BLaER1 treated with 17β-estradiol and CSF1 and Interleukin-3, amounts not matched to agents 10 nM and 100 nM (cell line): ENCODE measurements around the gene CCDC200.
"Not testable (repeated sequence)": the region's sequence is repeated elsewhere in the genome, so short reads cannot be mapped to it uniquely, and the experiment has no call there.

Experiments
- H3K27ac ChIP-seq, 11 experiments: shearing (Covaris generic); formaldehyde crosslinking; 2 replicates each; pipeline ENCODE4 v1.8.1; 2022
- H3K27me3 ChIP-seq, 11 experiments: shearing (Covaris generic); formaldehyde crosslinking; 2 replicates each; pipeline ENCODE4 v1.8.1; 2022
- H3K36me3 ChIP-seq, 11 experiments: shearing (Covaris generic); formaldehyde crosslinking; 2 replicates each; pipeline ENCODE4 v1.8.1; 2022
- H3K4me1 ChIP-seq, 10 experiments: shearing (Covaris generic); formaldehyde crosslinking; 2 replicates each; pipeline ENCODE4 v1.8.1; 2022
- H3K4me2 ChIP-seq, 11 experiments: shearing (Covaris generic); formaldehyde crosslinking; 2 replicates each; pipeline ENCODE4 v1.8.1; 2022
- H3K4me3 ChIP-seq, 10 experiments: shearing (Covaris generic); formaldehyde crosslinking; 2 replicates each; pipeline ENCODE4 v1.8.1; 2022
- H3K9ac ChIP-seq, 11 experiments: shearing (Covaris generic); formaldehyde crosslinking; 2 replicates each; pipeline ENCODE4 v1.8.1; 2022
- H3K9me3 ChIP-seq, 11 experiments: shearing (Covaris generic); formaldehyde crosslinking; replicated peaks in 1 of 11; 2 replicates each; pipeline ENCODE4 v1.8.1; 2022
- H4K20me1 ChIP-seq, 11 experiments: shearing (Covaris generic); formaldehyde crosslinking; 2 replicates each; pipeline ENCODE4 v1.8.1; 2022
- Cebpa-rat ChIP-seq, 11 experiments: shearing (Covaris generic); IDR thresholded peaks; 2 replicates each; pipeline ENCODE4 v1.8.1; 2022

The CCDC200 gene

GRCh38 chr17:43200127-43200526 lies 28.3 kb downstream of the CCDC200 start:
- Histone ChIP-seq H3K9ac (peak overlapping the region in 5 of 11 experiments; percentile 5 to 46 (median 20); a peak in 3 of 22 replicates), H3K36me3 (peaks cover 32 to 100% (median 65%) of the 10 kb centered on the region in 11 experiments), H3K4me1 (peaks cover 0 to 19% (median 14%) of the 10 kb centered on the region in 10 experiments; a peak in 16 of 20 replicates), H3K27me3 (no peaks in the 10 kb centered on the region), H3K4me2 (peak overlapping the region in 10 of 11 experiments; percentile 1 to 68 (median 50); a peak in 19 of 22 replicates), H3K9me3 (no peaks in the 10 kb centered on the region), H3K4me3 (no peak overlapping the region), H4K20me1 (peaks cover 0 to 28% (median 0%) of the 10 kb centered on the region in 11 experiments; a peak in 3 of 22 replicates), H3K27ac (0 out of 22 replicates have a peak overlapping the region, but pooled peaks of 1 of the 11 experiments have one; percentile 1)
- TF ChIP-seq Cebpa-rat (IDR thresholded peaks at IDR 0.05): peak in 7 of 11 experiments; percentile 14 to 75 (median 51); a peak in 8 of 22 replicates

GRCh38 chr17:43199633-43200032 lies 28.8 kb downstream of the CCDC200 start:
- Histone ChIP-seq H3K27me3 (no peaks in the 10 kb centered on the region), H3K27ac (0 out of 22 replicates have a peak overlapping the region, but pooled peaks of 1 of the 11 experiments have one; percentile 1), H3K9ac (0 out of 22 replicates have a peak overlapping the region, but pooled peaks of 2 of the 11 experiments have one; percentile 9 to 20), H4K20me1 (peaks cover 0 to 28% (median 0%) of the 10 kb centered on the region in 11 experiments; a peak in 3 of 22 replicates), H3K9me3 (no peaks in the 10 kb centered on the region), H3K4me2 (peak overlapping the region in 10 of 11 experiments; percentile 1 to 68 (median 50); a peak in 17 of 22 replicates), H3K4me1 (peaks cover 0 to 19% (median 14%) of the 10 kb centered on the region in 10 experiments; a peak in 16 of 20 replicates), H3K36me3 (peaks cover 37 to 100% (median 70%) of the 10 kb centered on the region in 11 experiments), H3K4me3 (no peak overlapping the region)
- no peak for TF ChIP-seq Cebpa-rat (IDR thresholded peaks at IDR 0.05)

- no peak overlapping the region for H3K4me3 ChIP-seq
- no peak overlapping the region for H3K27ac ChIP-seq
- H3K4me2 ChIP-seq: no peak overlapping the region
- H3K4me1 ChIP-seq: no peaks in the 10 kb centered on the region
- peaks cover 0 to 48% (median 0%) of the 10 kb centered on the region in 11 experiments; a peak in 2 of 22 replicates for H4K20me1 ChIP-seq
- no peaks in the 10 kb centered on the region for H3K9me3 ChIP-seq
- H3K27me3 ChIP-seq: no peaks in the 10 kb centered on the region
- TF ChIP-seq Cebpa-rat (IDR thresholded peaks at IDR 0.05): no peak
- peaks cover 83 to 100% (median 93%) of the 10 kb centered on the region in 11 experiments for H3K36me3 ChIP-seq
- no peak overlapping the region for H3K9ac ChIP-seq
These were observed 35.2 kb downstream of the CCDC200 start for GRCh38 chr17:43193251-43193650.

GRCh38 chr17:43186656-43187055 lies 41.8 kb downstream of the CCDC200 start:
- H3K27ac ChIP-seq, H3K4me1 ChIP-seq, H3K4me2 ChIP-seq, H3K9ac ChIP-seq, H3K27me3 ChIP-seq, H3K4me3 ChIP-seq, H3K9me3 ChIP-seq: not testable (repeated sequence)
- Histone ChIP-seq H3K36me3 (peaks cover 30 to 100% (median 47%) of the 10 kb centered on the region in 11 experiments), H4K20me1 (peaks cover 0 to 61% (median 0%) of the 10 kb centered on the region in 11 experiments; a peak in 2 of 22 replicates)

- no peak overlapping the region for H3K27ac ChIP-seq
- H3K4me2 ChIP-seq: no peak overlapping the region
- no peak for TF ChIP-seq Cebpa-rat (IDR thresholded peaks at IDR 0.05)
- H3K4me1 ChIP-seq: no peaks in the 10 kb centered on the region
- H3K27me3 ChIP-seq: no peaks in the 10 kb centered on the region
- no peak overlapping the region for H3K9ac ChIP-seq
- peaks cover 9 to 100% (median 41%) of the 10 kb centered on the region in 11 experiments; a peak in 21 of 22 replicates for H3K36me3 ChIP-seq
- H3K9me3 ChIP-seq: no peaks in the 10 kb centered on the region
- no peak overlapping the region for H3K4me3 ChIP-seq
- H4K20me1 ChIP-seq: peaks cover 0 to 65% (median 0%) of the 10 kb centered on the region in 11 experiments; a peak in 3 of 22 replicates
These were observed 44.5 kb downstream of the CCDC200 start for GRCh38 chr17:43183921-43184320.

GRCh38 chr17:43176119-43176570 lies 52.3 kb downstream of the CCDC200 start:
- Histone ChIP-seq H3K4me1 (peaks cover 21 to 48% (median 34%) of the 10 kb centered on the region in 10 experiments), H3K27me3 (no peaks in the 10 kb centered on the region), H3K36me3 (peaks cover 16 to 66% (median 32%) of the 10 kb centered on the region in 11 experiments; a peak in 21 of 22 replicates), H3K27ac (peak overlapping the region in 1 of 11 experiments; percentile 4; a peak in 1 of 22 replicates), H3K9ac (peak overlapping the region in 1 of 11 experiments; percentile 24; a peak in 1 of 22 replicates), H4K20me1 (peaks cover 0 to 85% (median 0%) of the 10 kb centered on the region in 11 experiments; a peak in 3 of 22 replicates), H3K4me3 (no peak overlapping the region), H3K4me2 (peak overlapping the region in 5 of 11 experiments; percentile 11 to 96 (median 38); a peak in 7 of 22 replicates), H3K9me3 (no peaks in the 10 kb centered on the region)
- no peak for TF ChIP-seq Cebpa-rat (IDR thresholded peaks at IDR 0.05)

- Histone ChIP-seq H3K9ac (peak overlapping the region in 1 of 11 experiments; percentile 24; a peak in 1 of 22 replicates), H3K4me3 (no peak overlapping the region), H4K20me1 (peaks cover 0 to 78% (median 0%) of the 10 kb centered on the region in 11 experiments; a peak in 3 of 22 replicates), H3K27ac (peak overlapping the region in 1 of 11 experiments; percentile 4; a peak in 1 of 22 replicates), H3K4me1 (peaks cover 21 to 48% (median 34%) of the 10 kb centered on the region in 10 experiments), H3K36me3 (peaks cover 16 to 59% (median 28%) of the 10 kb centered on the region in 11 experiments; a peak in 21 of 22 replicates), H3K27me3 (no peaks in the 10 kb centered on the region), H3K9me3 (no peaks in the 10 kb centered on the region), H3K4me2 (peak overlapping the region in 5 of 11 experiments; percentile 11 to 96 (median 38); a peak in 7 of 22 replicates)
- TF ChIP-seq Cebpa-rat (IDR thresholded peaks at IDR 0.05): no peak
These were observed 53.0 kb downstream of the CCDC200 start for GRCh38 chr17:43175213-43176118.

GRCh38 chr17:43171586-43172487 lies 56.6 kb downstream of the CCDC200 start:
- H3K4me3 ChIP-seq: peak overlapping the region; percentile 62 to 88 (median 79)

More at GRCh38 chr17:43171586-43172487, 56.6 kb downstream of the CCDC200 start:
- Histone ChIP-seq H3K36me3 (peaks cover 0 to 25% (median 8%) of the 10 kb centered on the region in 11 experiments; a peak in 16 of 22 replicates), H3K9me3 (no peaks in the 10 kb centered on the region), H3K4me1 (peaks cover 32 to 60% (median 43%) of the 10 kb centered on the region in 10 experiments), H3K4me2 (peak overlapping the region; percentile 84 to 98 (median 94)), H3K9ac (peak overlapping the region; percentile 80 to 96 (median 91)), H4K20me1 (peaks cover 0 to 42% (median 0%) of the 10 kb centered on the region in 11 experiments; a peak in 3 of 22 replicates), H3K27ac (peak overlapping the region; percentile 81 to 99 (median 96)), H3K27me3 (no peaks in the 10 kb centered on the region)
- TF ChIP-seq Cebpa-rat (IDR thresholded peaks at IDR 0.05): peak in 4 of 11 experiments; percentile 47 to 67 (median 52); a peak in 6 of 22 replicates
